Ascending aorta (tissue), 2 donors: Measurements from ENCODE around the gene RRN3. TPM values are rescaled to one million over a fixed set of nuclear protein-coding genes. Genes with fewer than 3 reads are reported as not detected.

Experiments
- DNase-seq, 2 donors: peaks; one replicate each; pipeline ENCODE4 v3.0.0-alpha.2; 2019; ENCODE audit warnings: low spot score in 2 of 2
- H3K27ac ChIP-seq, 2 donors: fragments of 200-600 bp; sonication (generic); one replicate each; pipeline ENCODE4 v1.5.1; 2016 to 2017; ENCODE audit warnings: mild to moderate bottlenecking in 1 of 2
- H3K27me3 ChIP-seq: fragments of 200-600 bp; sonication (generic); one replicate; pipeline ENCODE4 v1.5.1; 2017
- H3K36me3 ChIP-seq, 2 donors: fragments of 200-600 bp; sonication (generic); one replicate each; pipeline ENCODE4 v1.5.1; 2016
- H3K4me1 ChIP-seq, 2 donors: fragments of 200-600 bp; sonication (generic); one replicate each; pipeline ENCODE4 v1.5.1; 2016 to 2017; ENCODE audit warnings: mild to moderate bottlenecking in 1 of 2
- H3K4me3 ChIP-seq, 2 donors: fragments of 200-600 bp; sonication (generic); one replicate each; pipeline ENCODE4 v1.5.1; 2016 to 2017; ENCODE audit warnings: mild to moderate bottlenecking in 1 of 2
- H3K9me3 ChIP-seq, 2 donors: fragments of 200-600 bp; sonication (generic); one replicate each; pipeline ENCODE4 v1.5.1; 2016
- CTCF ChIP-seq, 3 experiments: fragments of 200-600 bp in 2 of 3; fragments of 450-650 bp in 1 of 3; sonication (generic) in 2 of 3; IDR thresholded peaks; one replicate each; pipeline ENCODE4 v1.5.1; 2016 to 2019; ENCODE audit warnings: antibody characterized with exemption in 3 of 3, mild to moderate bottlenecking in 1 of 3, moderate library complexity in 1 of 3
- intact Hi-C: fragments of 100-400 bp; cut with DNase I; formaldehyde crosslinking; loops from one replicate; pipeline ENCODE4 v1.15.1; 2023
- total RNA-seq: library from RNA; depleted of rRNA; stranded (reverse); fragments of >200 nt; gene quantifications from one replicate; pipeline ENCODE4 v1.1.0, GENCODE V29; 2016

RRN3 gene
- total RNA-seq, 1 donor from 2014 or later = 4.8 TPM

DNA sequence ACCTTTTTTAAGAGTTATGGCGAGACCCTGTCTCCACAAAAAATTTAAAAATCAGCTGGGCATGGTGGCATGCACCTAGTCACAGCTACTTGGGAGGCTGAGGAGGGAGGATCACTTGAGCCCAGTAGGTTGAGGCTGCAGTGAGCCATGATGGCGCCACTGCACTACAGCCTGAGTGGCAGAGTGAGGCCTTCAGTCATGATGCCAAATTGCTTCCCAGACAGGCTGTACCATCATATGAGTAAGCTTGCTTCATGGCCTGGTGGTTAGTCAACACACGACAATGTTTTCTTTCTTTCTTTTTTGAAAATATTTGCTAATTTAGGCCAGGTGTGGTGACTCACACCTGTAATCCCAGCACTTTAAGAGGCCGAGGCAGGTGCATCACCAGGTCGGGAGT lies 50.7 kb downstream of the RRN3 start:
- Histone ChIP-seq H3K36me3 (peaks cover 41 to 62% of the 10 kb centered on the region in 2 donors), H3K27ac (no peak overlapping the region), H3K4me1 (peaks cover 0 to 6% of the 10 kb centered on the region in 2 donors), H3K4me3 (no peak overlapping the region), H3K9me3 (no peaks in the 10 kb centered on the region), H3K27me3 (no peaks in the 10 kb centered on the region)
- no peak for TF ChIP-seq CTCF (IDR thresholded peaks at IDR 0.05)
- DNase-seq = no peak
- intact Hi-C loops = no loop called here

- H3K27me3 ChIP-seq = no peaks in the 10 kb centered on the region
- H3K36me3 ChIP-seq = peaks cover 50 to 68% of the 10 kb centered on the region in 2 donors
- peak overlapping the region in 1 of 2 donors; percentile 20 for H3K27ac ChIP-seq
- H3K4me3 ChIP-seq = no peak overlapping the region
- H3K4me1 ChIP-seq = peaks cover 0 to 6% of the 10 kb centered on the region in 2 donors
- TF ChIP-seq CTCF (IDR thresholded peaks at IDR 0.05) = peak; percentile 6 to 28 (median 14)
- intact Hi-C loops = no loop called here
- peak; percentile 51 to 89 for DNase-seq
- H3K9me3 ChIP-seq = no peaks in the 10 kb centered on the region
Observed at GRCh38 chr16:15041271-15042004, 52.6 kb downstream of the RRN3 start.

GRCh38 chr16:15038689-15039088 lies 55.4 kb downstream of the RRN3 start:
- intact Hi-C loops = no loop called here
- peaks cover 68 to 80% of the 10 kb centered on the region in 2 donors for H3K36me3 ChIP-seq
- no peak overlapping the region for H3K27ac ChIP-seq
- no peak for DNase-seq
- H3K9me3 ChIP-seq = no peaks in the 10 kb centered on the region
- H3K4me3 ChIP-seq = no peak overlapping the region
- no peak for TF ChIP-seq CTCF (IDR thresholded peaks at IDR 0.05)
- peaks cover 0 to 6% of the 10 kb centered on the region in 2 donors for H3K4me1 ChIP-seq
- H3K27me3 ChIP-seq = no peaks in the 10 kb centered on the region

DNA sequence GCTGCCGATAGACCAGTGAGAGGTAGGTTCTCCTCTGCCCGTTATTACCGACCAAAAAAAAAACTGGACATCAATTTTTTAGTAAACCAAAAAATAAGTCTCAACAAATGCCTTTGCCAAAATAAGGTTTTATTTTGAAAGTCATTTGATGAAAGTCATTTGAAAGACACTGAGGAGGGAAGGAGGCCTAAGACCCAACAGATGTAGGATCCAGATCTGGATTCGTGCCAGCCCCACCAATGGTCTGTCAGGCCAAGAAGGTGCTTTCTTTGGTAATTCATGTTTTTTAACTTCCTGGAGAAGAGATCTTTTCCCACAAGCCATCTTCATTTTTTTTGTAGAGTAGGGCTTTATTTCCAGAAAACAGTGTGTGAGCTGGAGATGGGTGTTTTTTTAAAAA lies 56.3 kb downstream of the RRN3 start:
- H3K4me1 ChIP-seq = peaks cover 0 to 6% of the 10 kb centered on the region in 2 donors
- H3K36me3 ChIP-seq = peaks cover 77 to 82% of the 10 kb centered on the region in 2 donors
- intact Hi-C loops = no loop called here
- H3K9me3 ChIP-seq = no peaks in the 10 kb centered on the region
- H3K4me3 ChIP-seq = no peak overlapping the region
- TF ChIP-seq CTCF (IDR thresholded peaks at IDR 0.05) = no peak
- no peak for DNase-seq
- H3K27ac ChIP-seq = no peak overlapping the region
- no peaks in the 10 kb centered on the region for H3K27me3 ChIP-seq

DNA sequence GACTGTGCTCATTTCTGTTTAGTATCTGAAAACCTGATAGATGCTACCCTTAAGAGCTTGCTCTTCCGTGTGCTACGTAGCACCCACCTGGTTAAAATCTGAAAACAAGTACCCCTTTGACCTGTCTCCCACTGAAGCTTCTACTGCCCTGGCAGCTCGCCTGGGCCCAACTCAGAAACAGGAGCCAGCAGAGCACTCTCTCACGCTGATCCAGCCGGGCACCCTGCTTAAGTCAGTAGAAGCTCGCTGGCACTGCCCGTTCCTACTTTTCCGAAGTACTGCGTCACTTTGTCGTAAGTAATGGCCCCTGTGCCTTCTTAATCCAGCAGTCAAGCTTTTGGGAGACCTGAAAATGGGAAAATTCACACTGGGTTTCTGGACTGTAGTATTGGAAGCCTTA lies 57.1 kb downstream of the RRN3 start:
- H3K4me3 ChIP-seq = no peak overlapping the region
- intact Hi-C loops = no loop called here
- H3K36me3 ChIP-seq = peaks cover 84 to 90% of the 10 kb centered on the region in 2 donors
- H3K4me1 ChIP-seq = peaks cover 0 to 4% of the 10 kb centered on the region in 2 donors
- no peak overlapping the region for H3K27ac ChIP-seq
- no peak for TF ChIP-seq CTCF (IDR thresholded peaks at IDR 0.05)
- DNase-seq = no peak
- no peaks in the 10 kb centered on the region for H3K27me3 ChIP-seq
- no peaks in the 10 kb centered on the region for H3K9me3 ChIP-seq
